HK-2 (cell line): ENCODE results near the gene THPO.
"Not testable (repeated sequence)": the region's sequence is repeated elsewhere in the genome, so short reads cannot be mapped to it uniquely, and the experiment has no call there.

Experiments used
- DNase-seq: peaks from one replicate; pipeline ENCODE4 v3.0.0-alpha.2; 2018; ENCODE audit not compliant: unreplicated experiment

The THPO gene

DNA sequence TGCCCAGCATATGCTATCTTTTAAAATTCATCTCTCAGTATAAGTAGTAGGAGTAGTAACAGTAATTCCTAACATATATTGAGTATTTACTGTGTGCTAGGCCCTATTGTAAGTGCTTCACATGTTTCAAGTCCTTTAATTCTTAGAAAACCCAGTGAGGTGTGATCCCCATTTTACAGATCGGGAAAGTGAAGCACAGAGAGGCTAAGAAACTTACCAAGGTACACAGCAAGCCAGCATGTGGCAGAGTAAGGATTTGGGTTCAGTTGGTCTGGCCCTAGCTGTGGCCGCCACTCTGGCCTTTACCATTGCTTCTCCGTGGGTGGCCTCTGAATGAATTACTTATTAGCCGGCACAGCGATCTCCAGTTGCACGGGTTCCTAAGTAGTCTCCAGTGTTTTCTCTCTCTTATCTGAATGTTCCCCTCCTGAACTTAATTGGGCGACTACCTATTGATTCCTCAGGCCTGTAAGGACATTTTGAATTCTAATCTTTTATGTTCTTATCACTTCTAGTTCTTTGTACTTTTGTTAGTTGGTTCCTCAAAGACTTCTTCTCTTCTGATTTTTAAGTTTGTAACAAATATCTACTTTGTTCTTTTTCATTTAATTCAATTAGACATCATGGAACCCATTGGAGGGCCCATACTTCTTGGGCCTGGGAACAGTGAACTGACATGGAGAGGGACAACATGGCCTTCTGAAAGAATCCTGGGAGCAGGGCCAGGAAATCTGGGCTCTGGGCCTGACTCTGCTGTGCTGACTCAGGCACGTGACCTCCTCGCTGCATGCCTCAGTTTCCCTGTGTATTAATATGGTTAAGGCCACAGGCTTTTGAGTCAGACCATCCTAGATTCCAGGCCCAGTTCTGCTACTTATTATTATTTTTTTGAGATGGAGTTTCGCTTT lies 28.2 kb downstream of the THPO start:
- DNase-seq: no peak

DNA sequence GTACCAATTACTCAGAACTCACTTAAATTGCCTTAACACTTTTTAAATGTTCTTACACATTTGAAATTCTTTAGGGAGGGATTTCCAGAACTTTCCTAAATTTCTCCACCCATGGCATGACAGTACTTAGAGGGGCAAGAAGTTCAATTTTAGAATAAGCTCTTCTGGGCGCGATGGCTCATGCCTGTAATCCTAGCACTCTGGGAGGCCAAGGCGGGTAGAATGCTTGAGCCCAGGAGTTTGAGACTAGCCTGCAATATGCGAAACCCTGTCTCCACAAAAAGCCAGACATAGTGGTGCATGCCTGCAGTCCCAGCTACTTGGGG lies 30.0 kb downstream of the THPO start:
- no peak for DNase-seq

DNA sequence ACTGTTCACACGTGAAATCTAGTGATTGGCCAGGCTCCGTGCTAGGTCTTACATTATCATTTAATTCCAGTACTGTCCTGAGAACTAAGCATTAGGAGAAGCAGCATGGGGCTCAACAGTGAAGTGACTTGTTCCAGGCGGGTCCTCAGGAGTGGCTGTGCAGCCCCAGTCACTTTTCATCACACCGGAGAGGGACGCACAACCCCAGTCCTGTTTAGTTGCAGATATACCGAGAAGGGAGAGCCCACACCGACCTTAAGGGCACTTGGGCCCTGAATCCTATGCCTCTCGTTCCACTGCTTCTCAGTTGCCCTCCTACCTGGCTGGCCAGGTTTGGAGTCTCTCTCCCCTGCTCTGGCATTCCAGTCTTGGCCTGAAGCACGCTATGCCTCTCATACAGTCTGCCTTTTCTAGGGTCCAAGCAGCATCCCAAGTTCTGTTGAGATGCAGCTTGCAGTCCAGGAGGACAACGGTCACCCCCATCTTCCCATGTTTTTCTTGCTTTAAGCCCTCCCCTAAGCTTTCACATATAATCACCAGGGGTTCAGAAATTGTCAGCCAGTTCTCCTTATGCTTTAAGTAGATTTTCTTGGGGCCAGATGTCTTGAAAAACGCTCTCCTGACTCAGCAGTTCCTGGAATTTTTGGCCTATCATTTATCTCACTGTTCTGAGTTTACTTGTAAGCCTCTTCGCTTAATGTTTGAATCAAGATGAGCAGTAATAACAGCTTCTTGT lies 30.5 kb downstream of the THPO start:
- no peak for DNase-seq

DNA sequence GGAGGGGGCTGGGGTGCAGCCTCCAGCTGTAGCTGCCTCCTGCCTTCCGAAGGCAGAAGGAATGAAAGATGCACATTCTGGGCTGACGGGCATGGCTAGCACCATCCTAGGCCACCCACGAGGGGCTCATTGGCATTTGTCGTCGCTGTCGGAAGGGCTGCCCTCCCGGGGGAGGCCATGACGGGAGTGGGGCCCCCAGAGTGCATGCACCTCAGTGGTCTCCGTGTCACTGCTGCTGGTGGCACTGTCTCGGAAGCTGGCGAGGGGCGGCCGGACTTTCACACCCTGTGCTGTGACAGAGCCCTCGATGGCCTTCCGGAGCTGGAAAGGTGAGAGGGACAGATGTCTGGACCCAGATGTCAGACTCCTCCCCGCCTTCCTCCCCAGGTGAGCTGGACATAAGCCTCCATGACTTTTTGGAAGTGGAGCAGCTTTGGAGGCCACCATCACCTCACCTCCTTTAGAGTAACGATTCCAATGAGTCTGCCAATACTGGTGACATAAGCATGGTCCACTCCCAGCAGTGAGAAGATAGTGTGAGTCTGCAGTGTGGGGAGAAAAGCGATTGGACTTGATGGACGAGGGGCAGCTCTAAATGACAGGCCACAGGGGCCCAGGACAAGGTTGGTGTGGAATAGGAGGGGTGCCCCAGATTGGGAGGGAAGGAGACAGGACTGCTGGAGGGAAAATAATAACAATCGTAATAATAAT lies 31.4 kb downstream of the THPO start:
- no peak for DNase-seq

DNA sequence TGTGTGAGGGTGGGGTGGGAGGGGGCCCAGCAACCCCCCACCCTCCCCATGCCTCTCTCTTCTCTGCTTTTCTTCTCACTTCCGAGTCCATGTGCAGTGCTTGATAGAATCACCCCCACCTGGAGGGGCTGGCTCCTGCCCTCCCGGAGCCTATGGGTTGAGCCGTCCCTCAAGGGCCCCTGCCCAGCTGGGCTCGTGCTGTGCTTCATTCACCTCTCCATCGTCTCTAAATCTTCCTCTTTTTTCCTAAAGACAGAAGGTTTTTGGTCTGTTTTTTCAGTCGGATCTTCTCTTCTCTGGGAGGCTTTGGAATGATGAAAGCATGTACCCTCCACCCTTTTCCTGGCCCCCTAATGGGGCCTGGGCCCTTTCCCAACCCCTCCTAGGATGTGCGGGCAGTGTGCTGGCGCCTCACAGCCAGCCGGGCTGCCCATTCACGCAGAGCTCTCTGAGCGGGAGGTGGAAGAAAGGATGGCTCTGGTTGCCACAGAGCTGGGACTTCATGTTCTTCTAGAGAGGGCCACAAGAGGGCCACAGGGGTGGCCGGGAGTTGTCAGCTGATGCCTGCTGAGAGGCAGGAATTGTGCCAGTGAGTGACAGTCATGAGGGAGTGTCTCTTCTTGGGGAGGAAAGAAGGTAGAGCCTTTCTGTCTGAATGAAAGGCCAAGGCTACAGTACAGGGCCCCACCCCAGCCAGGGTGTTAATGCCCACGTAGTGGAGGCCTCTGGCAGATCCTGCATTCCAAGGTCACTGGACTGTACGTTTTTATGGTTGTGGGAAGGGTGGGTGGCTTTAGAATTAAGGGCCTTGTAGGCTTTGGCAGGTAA lies 32.5 kb downstream of the THPO start:
- DNase-seq: peak; percentile 91

DNA sequence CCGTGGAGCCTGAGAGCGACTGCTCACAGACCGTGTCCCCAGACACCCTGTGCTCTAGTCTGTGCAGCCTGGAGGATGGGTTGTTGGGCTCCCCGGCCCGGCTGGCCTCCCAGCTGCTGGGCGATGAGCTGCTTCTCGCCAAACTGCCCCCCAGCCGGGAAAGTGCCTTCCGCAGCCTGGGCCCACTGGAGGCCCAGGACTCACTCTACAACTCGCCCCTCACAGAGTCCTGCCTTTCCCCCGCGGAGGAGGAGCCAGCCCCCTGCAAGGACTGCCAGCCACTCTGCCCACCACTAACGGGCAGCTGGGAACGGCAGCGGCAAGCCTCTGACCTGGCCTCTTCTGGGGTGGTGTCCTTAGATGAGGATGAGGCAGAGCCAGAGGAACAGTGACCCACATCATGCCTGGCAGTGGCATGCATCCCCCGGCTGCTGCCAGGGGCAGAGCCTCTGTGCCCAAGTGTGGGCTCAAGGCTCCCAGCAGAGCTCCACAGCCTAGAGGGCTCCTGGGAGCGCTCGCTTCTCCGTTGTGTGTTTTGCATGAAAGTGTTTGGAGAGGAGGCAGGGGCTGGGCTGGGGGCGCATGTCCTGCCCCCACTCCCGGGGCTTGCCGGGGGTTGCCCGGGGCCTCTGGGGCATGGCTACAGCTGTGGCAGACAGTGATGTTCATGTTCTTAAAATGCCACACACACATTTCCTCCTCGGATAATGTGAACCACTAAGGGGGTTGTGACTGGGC lies 33.3 kb downstream of the THPO start:
- no peak for DNase-seq

DNA sequence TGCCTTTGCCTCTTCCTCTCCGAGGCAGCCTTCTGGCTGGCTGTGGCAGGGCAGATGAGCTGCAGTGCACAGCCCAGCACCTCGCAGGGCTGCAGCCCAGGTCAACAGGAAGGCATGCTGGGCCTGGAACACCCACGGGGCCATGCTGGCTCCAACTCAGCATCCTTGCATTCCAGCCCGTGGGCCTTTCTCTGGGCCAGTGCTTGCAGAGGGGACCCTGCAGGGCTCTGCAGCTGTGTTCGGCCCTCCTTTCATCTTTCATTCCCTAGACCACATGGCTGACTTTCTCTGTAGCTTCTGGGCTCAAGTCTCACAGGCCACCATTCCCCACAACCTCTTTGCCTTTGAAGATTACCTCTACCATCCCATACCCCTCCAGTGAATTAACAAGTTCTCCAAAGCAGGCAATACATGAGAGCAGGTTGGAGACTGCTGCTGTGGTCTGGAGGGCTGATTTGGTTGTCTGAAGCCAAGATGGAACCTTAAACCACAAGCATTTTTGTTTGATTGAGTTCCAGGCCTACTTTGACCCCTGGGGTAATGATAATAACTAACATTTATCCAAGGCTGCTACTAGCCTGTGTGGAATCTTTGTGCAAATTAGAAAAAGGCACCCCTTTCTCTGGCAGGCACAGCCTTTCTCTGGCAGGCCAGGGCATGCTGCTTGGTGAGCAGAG lies 34.7 kb downstream of the THPO start:
- DNase-seq: no peak

DNA sequence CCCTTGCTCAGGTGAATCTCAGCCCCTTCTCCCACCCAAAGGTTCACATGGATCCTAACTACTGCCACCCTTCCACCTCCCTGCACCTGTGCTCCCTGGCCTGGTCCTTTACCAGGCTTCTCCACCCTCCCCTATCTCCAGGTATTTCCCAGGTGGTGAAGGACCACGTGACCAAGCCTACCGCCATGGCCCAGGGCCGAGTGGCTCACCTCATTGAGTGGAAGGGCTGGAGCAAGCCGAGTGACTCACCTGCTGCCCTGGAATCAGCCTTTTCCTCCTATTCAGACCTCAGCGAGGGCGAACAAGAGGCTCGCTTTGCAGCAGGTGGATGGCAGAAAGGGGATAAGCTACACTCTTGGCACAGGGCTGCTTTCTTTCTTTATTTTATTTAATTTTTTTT lies 36.1 kb downstream of the THPO start:
- DNase-seq: no peak

DNA sequence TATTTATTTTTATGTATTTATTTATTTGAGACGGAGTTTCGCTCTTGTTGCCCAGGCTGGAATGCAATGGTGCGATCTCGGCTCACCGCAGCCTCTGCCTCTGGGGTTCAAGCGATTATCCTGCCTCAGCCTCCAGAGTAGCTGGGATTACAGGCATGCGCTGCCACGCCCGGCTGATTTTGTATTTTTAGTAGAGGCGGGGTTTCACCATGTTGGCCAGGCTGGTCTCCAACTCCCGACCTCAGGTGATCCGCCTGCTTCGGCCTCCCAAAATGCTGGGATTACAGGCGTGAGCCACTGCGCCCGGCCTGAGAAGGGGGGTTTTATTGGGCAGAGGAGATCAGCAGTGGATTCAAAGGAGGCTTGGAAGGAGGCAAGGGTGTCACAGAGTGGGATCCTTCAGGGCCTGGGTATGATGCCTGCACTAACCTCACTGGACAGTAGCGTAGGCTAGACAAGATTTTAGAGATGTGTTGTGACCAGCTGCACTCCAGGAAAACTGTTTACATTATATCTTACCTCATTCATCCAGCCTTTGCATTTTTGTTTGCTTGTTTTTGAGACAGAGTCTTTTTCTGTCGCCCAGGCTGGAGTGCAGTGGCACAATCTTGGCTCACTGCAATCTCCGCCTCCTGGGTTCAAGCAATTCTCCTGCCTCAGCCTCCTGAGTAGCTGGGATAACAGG lies 38.4 kb downstream of the THPO start:
- not testable (repeated sequence) for DNase-seq

DNA sequence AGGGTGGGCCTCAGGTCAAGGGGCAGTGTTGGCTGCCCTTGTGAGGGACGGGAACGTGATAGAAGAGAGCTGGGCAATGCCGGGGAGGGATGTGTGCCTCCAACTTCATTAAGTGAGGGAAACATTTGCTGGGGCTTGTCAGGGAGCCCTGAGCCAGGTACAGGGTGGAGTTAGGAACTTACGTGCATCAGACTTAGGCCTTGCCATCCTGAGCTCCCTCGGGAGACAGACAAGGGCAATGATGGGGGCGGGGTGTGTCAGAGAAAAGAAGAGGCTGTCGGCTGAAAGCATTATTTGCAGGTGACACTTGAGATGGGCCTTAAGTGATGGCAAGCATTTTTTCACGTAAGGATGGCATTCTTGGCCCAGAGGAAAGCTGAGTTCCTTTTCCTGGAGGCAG lies 39.0 kb downstream of the THPO start:
- DNase-seq: no peak

DNA sequence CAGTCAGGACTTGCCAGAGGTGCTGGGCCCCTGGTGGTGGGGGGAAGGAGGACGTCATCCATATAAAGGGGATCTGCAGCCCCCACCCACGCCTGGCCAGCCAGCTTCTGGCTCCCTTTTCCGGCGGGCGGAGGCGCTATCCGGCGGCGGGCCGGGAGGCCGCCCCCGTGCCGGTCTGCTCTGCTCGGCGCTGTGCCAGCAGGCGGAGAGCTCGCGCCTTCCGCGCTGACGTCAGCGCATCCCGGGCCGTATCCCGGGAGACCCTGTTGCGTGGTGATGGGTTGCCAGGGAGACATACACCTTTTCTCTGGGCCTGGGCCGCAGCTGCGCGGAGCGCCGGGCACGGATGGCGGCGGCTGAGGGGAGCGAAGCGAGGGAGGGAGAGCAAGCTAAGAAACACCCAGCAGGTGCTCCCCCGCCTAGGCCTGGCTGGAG lies 39.5 kb downstream of the THPO start:
- DNase-seq: no peak

DNA sequence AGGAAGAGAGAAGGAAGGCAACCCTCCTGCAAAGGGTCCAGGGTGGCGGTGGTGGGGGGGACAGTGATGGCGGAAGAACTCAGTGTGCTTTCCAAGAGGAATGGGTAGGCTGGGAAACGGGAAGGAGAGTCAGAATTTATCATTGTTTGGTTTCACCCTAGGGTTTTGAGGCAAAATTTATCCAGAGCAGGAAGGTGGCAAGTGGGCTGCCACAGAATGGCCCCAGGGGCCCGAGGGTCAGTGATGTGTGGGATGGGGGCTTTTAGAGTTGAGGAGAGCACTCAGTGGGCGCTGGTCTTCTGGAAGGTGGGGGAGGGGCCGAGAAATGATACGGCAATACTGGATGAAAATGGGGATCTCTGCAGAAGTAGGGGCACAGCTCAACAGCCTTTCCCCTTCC lies 40.0 kb downstream of the THPO start:
- no peak for DNase-seq

DNA sequence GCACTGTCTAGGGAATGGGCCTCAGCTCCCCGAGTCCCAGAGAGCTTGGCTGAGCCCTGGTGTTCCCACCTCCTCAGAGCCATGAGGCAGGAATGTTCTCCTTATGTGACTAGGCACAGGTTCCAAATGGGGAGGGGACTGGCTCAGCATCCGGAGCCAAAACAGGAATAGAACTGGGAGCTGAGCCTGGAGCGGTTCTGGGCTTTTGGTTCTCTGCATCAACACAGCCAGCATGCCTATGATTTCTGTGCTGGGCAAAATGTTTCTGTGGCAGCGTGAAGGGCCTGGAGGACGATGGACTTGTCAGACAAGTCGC lies 40.6 kb downstream of the THPO start, which contains the start of gene FAM131A:
Gene FAM131A, plus strand, starts transcription at position 202 of the 316 bp plus-strand sequence. Its CDS starts 31 bp downstream, at position 233.
- DNase-seq: no peak

DNA sequence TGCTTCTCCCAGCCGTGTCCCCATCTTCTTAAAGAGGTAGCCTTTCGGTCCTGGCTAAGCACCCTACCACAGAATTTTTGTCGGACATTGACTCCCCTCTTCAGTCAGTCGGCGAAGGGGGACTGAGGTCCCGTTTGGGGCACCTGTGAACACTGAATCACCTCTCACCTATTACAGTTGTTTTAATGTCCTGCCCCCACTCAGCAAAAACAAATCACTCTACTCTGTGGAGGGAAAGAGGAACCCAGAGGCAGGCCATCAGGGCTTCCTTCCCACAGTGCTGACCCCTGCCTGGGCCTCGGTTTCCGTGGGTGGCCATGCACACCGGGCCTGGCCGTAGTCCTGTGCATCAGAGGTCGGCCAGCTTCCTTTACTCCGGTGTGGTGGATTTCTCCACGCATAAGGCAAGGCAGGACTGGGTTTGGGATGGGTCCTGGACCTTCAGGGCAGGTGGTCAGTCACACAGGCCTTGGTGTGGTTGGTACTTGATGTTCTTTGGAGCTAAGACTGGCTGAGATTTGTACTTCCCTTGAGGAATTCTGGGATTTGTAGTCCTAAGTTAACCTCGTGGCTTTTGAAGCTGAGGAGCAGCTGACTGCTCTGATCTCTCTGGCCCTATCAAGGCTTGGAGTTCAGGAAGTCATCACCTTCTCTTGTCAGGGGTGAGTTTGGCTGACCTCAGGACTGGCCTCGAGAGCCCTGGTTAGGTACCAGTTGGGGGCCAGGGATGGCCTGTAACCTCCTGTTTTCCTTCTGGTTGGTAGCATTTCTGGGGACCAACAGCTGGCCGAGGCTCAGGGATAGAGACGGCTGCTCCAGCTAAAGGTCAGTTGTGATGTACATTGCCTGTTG lies 41.2 kb downstream of the THPO start:
- peak; percentile 46 for DNase-seq

DNA sequence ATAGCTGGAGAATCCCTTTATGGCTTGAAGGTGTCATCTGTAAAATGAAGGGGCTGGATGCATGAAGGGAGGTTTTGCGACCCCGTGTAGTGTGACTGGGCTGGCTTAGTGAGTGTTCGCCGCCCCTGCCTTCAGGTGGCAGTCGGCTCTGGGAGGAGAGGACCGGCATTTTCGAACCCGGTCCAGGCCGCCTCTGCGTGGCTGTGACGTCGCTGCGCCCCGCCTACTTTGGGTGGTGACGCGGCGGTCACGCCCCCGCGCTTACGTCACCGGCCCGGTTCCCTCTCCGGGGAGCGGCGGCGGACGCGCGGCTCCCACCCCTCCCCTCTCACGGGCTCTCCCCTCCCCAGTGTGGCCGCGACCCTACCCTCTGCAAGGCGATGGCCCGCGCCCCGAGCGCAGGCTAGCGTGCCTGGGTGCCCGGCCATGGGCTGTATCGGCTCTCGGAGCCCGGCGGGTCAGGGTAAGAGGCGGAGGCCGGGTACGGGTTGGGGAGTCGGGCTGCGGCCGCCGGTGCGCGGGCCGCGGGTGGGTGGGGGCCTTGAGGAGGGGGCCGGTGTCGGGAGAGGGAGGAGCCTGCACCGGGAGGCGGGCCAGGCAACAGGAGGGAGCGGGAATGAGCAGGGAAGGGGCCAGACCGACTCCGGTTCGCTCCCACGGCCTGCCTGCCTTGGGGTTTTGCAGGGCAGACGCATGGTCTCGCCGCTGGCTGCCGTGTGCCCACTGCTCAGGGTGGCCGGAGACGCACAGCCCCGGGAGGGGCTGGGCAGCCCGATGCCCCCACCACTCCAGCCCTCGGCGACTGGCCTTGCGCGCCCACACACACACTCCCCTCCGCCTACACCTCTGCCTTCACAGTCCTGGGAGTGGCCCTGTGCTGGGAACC lies 42.1 kb downstream of the THPO start:
- peak; percentile 89 for DNase-seq

DNA sequence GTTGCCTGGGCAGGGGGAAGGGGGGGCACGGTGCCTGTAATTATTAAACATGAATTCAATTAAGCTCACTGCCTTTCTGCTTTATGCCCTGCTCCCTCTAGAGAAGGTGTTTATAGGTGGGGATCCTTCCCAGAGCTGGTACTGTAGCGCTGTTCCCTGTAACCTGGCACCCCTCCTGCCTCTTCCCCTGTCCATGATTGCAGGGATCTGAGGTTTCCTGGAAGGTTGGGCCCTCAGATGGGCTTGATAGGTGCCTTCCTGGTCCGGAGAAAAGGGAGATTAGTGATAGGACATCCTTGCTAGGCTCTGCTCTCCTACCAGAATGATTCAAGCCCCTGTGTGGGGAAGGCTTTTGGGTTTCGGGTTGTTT lies 42.7 kb downstream of the THPO start:
- no peak for DNase-seq

DNA sequence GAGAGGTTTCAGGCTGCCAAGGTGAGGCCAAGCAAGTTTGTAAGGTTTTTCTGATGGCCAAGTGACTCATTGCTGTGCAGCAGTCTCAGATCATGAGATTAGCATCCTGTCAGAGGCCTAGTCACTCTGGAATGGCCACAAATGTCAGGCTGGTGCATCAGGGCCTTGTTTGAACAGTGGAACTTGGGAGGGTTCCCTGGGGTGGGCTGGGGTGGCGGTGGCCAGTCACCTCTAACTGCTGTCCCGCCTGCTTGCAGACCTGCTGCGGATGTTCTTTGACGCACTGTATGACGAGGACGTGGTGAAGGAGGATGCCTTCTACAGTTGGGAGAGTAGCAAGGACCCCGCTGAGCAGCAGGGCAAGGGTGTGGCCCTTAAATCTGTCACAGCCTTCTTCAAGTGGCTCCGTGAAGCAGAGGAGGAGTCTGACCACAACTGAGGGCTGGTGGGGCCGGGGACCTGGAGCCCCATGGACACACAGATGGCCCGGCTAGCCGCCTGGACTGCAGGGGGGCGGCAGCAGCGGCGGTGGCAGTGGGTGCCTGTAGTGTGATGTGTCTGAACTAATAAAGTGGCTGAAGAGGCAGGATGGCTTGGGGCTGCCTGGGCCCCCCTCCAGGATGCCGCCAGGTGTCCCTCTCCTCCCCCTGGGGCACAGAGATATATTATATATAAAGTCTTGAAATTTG lies 43.4 kb downstream of the THPO start:
- DNase-seq: peak; percentile 73
